Measurements from ENCODE around the gene IGDCC3.
A peak's percentile ranks its signal among the peaks of the same experiment; 100 is the strongest.

Gene IGDCC3

DNA sequence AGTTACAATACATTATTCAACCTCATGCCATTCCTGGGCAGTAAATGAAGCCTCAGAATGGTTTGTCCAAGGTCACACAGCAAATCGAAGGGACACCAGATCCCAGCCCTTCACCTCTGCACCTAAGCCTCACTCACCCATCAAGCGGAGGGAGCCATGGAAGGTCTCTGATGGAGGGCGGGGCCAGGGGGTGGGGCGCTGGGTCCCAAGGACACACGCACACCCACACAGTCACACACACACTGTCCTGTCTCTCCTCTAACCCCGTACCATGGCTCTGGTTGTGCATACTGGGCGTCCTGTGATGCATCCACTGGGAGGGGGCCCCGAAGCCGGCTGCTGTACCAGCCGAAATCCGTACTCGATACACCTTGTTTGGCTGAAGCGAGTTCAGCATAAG is 15.3 kb upstream of the IGDCC3 start:
- Histone ChIP-seq H3K4me1 (ENCODE audit: control insufficient read depth, insufficient read depth, low read length) (no peaks in the 10 kb centered on the region), H3K9ac (ENCODE audit: low read length) (no peak overlapping the region), H3K9me3 (ENCODE audit: control insufficient read depth, low read length) (no peaks in the 10 kb centered on the region), H3K36me3 (ENCODE audit: control insufficient read depth, insufficient read depth, low read length) (no peaks in the 10 kb centered on the region), H3K4me3 (ENCODE audit: low read length) (no peak overlapping the region), H3K27me3 (ENCODE audit: control insufficient read depth, insufficient read depth, low read length) (peaks cover 56% of the 10 kb centered on the region)

DNA sequence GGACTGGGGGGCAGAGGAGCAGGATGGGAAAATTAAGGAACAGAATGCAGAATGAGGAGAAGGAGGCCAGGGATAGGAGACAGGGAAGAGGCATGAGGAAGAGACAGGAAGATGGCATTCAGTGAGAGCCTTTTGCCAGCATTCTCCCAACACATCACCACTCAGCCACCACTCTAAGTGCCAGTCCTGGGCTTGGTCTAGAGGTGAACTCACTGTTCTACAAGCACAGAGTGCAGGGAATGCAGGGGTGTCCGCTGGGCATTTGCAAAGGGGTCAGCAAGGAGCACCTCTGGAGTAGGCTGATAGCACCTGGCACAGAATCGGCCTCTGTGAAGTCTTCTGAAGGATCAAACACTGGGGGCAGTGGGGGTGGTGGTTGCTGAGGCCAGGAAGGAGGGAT is 14.6 kb upstream of the IGDCC3 start:
- H3K4me1 ChIP-seq (ENCODE audit: control insufficient read depth, insufficient read depth, low read length): no peaks in the 10 kb centered on the region
- H3K27me3 ChIP-seq (ENCODE audit: control insufficient read depth, insufficient read depth, low read length): peaks cover 56% of the 10 kb centered on the region
- no peak overlapping the region for H3K4me3 ChIP-seq (ENCODE audit: low read length)
- H3K9me3 ChIP-seq (ENCODE audit: control insufficient read depth, low read length): no peaks in the 10 kb centered on the region
- H3K36me3 ChIP-seq (ENCODE audit: control insufficient read depth, insufficient read depth, low read length): no peaks in the 10 kb centered on the region
- H3K9ac ChIP-seq (ENCODE audit: low read length): no peak overlapping the region

DNA sequence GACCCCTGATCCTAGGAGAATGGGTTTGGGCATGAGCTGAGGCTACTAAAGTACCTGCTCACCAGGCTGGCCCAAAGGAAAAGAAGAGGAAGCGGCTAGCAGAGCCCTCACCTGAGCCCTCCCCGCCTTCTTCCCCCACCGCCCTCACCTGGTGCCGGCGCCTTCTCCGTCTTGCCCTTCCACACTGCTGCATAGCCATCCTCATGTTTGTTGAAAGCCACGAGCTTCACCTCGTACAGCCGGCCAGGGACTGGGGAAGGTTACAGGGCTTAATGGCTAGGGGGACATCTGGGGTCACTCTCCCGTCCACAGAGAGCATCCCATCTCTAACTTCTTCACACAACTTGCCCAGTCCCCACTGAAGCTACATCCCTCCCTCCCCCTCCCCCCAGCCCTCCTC is 13.9 kb upstream of the IGDCC3 start:
- Histone ChIP-seq H3K27me3 (ENCODE audit: control insufficient read depth, insufficient read depth, low read length) (peaks cover 50% of the 10 kb centered on the region), H3K9ac (ENCODE audit: low read length) (no peak overlapping the region), H3K4me3 (ENCODE audit: low read length) (no peak overlapping the region), H3K4me1 (ENCODE audit: control insufficient read depth, insufficient read depth, low read length) (no peaks in the 10 kb centered on the region), H3K9me3 (ENCODE audit: control insufficient read depth, low read length) (no peaks in the 10 kb centered on the region), H3K36me3 (ENCODE audit: control insufficient read depth, insufficient read depth, low read length) (no peaks in the 10 kb centered on the region)

GRCh38 chr15:65390447-65390846 is 12.6 kb upstream of the IGDCC3 start:
- Histone ChIP-seq H3K27me3 (ENCODE audit: control insufficient read depth, insufficient read depth, low read length) (peaks cover 42% of the 10 kb centered on the region), H3K36me3 (ENCODE audit: control insufficient read depth, insufficient read depth, low read length) (no peaks in the 10 kb centered on the region), H3K4me1 (ENCODE audit: control insufficient read depth, insufficient read depth, low read length) (peaks cover 4% of the 10 kb centered on the region), H3K4me3 (ENCODE audit: low read length) (no peak overlapping the region), H3K9ac (ENCODE audit: low read length) (no peak overlapping the region), H3K9me3 (ENCODE audit: control insufficient read depth, low read length) (no peaks in the 10 kb centered on the region)

GRCh38 chr15:65389226-65389625 is 11.4 kb upstream of the IGDCC3 start:
- Histone ChIP-seq H3K9ac (ENCODE audit: low read length) (no peak overlapping the region), H3K36me3 (ENCODE audit: control insufficient read depth, insufficient read depth, low read length) (no peaks in the 10 kb centered on the region), H3K27me3 (ENCODE audit: control insufficient read depth, insufficient read depth, low read length) (peaks cover 40% of the 10 kb centered on the region), H3K4me3 (ENCODE audit: low read length) (no peak overlapping the region), H3K9me3 (ENCODE audit: control insufficient read depth, low read length) (no peaks in the 10 kb centered on the region), H3K4me1 (ENCODE audit: control insufficient read depth, insufficient read depth, low read length) (peaks cover 13% of the 10 kb centered on the region)

- Histone ChIP-seq H3K4me1 (ENCODE audit: control insufficient read depth, insufficient read depth, low read length) (peaks cover 13% of the 10 kb centered on the region), H3K4me3 (ENCODE audit: low read length) (no peak overlapping the region), H3K27me3 (ENCODE audit: control insufficient read depth, insufficient read depth, low read length) (peaks cover 39% of the 10 kb centered on the region), H3K36me3 (ENCODE audit: control insufficient read depth, insufficient read depth, low read length) (no peaks in the 10 kb centered on the region), H3K9me3 (ENCODE audit: control insufficient read depth, low read length) (no peaks in the 10 kb centered on the region), H3K9ac (ENCODE audit: low read length) (no peak overlapping the region)
These were observed 10.7 kb upstream of the IGDCC3 start for GRCh38 chr15:65388306-65389080.

DNA sequence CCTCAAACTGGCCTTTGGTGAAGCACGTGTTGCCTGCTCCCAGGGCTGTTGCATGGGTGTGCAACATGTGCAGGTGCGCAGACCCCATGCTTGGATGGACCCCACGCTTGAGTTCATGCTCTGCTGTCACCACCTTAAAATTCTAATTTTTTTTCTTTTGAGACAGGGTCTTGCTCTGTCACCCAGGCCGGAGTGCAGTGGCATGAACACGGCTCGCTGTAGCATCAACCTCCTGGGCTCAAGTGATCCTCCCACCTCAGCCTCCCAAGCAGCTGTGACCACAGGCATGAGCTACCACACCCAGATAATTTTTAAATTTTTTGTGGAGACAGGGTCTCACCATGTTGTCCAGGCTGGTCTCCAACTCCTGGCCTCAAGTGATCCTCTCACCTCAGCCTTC is 9.1 kb upstream of the IGDCC3 start:
- Histone ChIP-seq H3K4me3 (ENCODE audit: low read length) (no peak overlapping the region), H3K9ac (ENCODE audit: low read length) (no peak overlapping the region), H3K9me3 (ENCODE audit: control insufficient read depth, low read length) (no peaks in the 10 kb centered on the region), H3K4me1 (ENCODE audit: control insufficient read depth, insufficient read depth, low read length) (peaks cover 13% of the 10 kb centered on the region), H3K36me3 (ENCODE audit: control insufficient read depth, insufficient read depth, low read length) (no peaks in the 10 kb centered on the region), H3K27me3 (ENCODE audit: control insufficient read depth, insufficient read depth, low read length) (peaks cover 34% of the 10 kb centered on the region)

GRCh38 chr15:65386376-65386775 is 8.6 kb upstream of the IGDCC3 start:
- Histone ChIP-seq H3K27me3 (ENCODE audit: control insufficient read depth, insufficient read depth, low read length) (peaks cover 29% of the 10 kb centered on the region), H3K9ac (ENCODE audit: low read length) (no peak overlapping the region)

GRCh38 chr15:65385870-65386258 is 8.1 kb upstream of the IGDCC3 start:
- H3K27me3 ChIP-seq (ENCODE audit: control insufficient read depth, insufficient read depth, low read length): peaks cover 28% of the 10 kb centered on the region
- H3K9ac ChIP-seq (ENCODE audit: low read length): no peak overlapping the region
- H3K4me1 ChIP-seq (ENCODE audit: control insufficient read depth, insufficient read depth, low read length): peaks cover 13% of the 10 kb centered on the region
- no peaks in the 10 kb centered on the region for H3K36me3 ChIP-seq (ENCODE audit: control insufficient read depth, insufficient read depth, low read length)
- H3K9me3 ChIP-seq (ENCODE audit: control insufficient read depth, low read length): no peaks in the 10 kb centered on the region
- H3K4me3 ChIP-seq (ENCODE audit: low read length): no peak overlapping the region

More at GRCh38 chr15:65386376-65386775, 8.6 kb upstream of the IGDCC3 start:
- Histone ChIP-seq H3K9me3 (ENCODE audit: control insufficient read depth, low read length) (no peaks in the 10 kb centered on the region), H3K4me3 (ENCODE audit: low read length) (no peak overlapping the region), H3K36me3 (ENCODE audit: control insufficient read depth, insufficient read depth, low read length) (no peaks in the 10 kb centered on the region), H3K4me1 (ENCODE audit: control insufficient read depth, insufficient read depth, low read length) (peaks cover 13% of the 10 kb centered on the region)

- Histone ChIP-seq H3K9ac (ENCODE audit: low read length) (no peak overlapping the region), H3K36me3 (ENCODE audit: control insufficient read depth, insufficient read depth, low read length) (no peaks in the 10 kb centered on the region), H3K4me3 (ENCODE audit: low read length) (peak overlapping the region; percentile 50)
These were observed 7.4 kb upstream of the IGDCC3 start for GRCh38 chr15:65384895-65385869.

DNA sequence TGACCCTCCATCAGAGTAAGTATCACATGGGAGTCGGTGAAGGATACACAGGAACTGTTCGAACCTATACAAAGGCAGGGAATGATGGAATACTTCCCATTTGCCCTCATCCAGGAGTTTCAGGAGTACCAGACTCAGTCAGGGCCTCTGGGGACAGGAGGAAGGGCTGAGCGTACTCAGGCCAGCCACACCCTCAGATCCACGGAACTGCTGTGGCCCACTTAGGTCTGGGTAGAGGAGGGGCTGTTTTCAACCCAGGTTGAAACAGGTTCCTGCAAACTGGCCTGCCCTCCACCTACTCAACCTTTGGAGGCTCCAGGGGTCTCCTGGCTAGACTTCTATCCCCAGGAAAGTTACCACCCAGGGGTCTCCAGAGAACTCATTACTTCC is 6.7 kb upstream of the IGDCC3 start:
- peaks cover 13% of the 10 kb centered on the region for H3K4me1 ChIP-seq (ENCODE audit: control insufficient read depth, insufficient read depth, low read length)
- no peak overlapping the region for H3K9ac ChIP-seq (ENCODE audit: low read length)
- no peaks in the 10 kb centered on the region for H3K9me3 ChIP-seq (ENCODE audit: control insufficient read depth, low read length)
- no peaks in the 10 kb centered on the region for H3K36me3 ChIP-seq (ENCODE audit: control insufficient read depth, insufficient read depth, low read length)
- H3K27me3 ChIP-seq (ENCODE audit: control insufficient read depth, insufficient read depth, low read length): peaks cover 36% of the 10 kb centered on the region
- no peak overlapping the region for H3K4me3 ChIP-seq (ENCODE audit: low read length)

More at GRCh38 chr15:65384895-65385869, 7.4 kb upstream of the IGDCC3 start:
- Histone ChIP-seq H3K27me3 (ENCODE audit: control insufficient read depth, insufficient read depth, low read length) (peaks cover 29% of the 10 kb centered on the region), H3K9me3 (ENCODE audit: control insufficient read depth, low read length) (no peaks in the 10 kb centered on the region), H3K4me1 (ENCODE audit: control insufficient read depth, insufficient read depth, low read length) (peaks cover 13% of the 10 kb centered on the region)

GRCh38 chr15:65383991-65384390 is 6.2 kb upstream of the IGDCC3 start:
- H3K27me3 ChIP-seq (ENCODE audit: control insufficient read depth, insufficient read depth, low read length): peaks cover 38% of the 10 kb centered on the region

More at GRCh38 chr15:65383991-65384390, 6.2 kb upstream of the IGDCC3 start:
- H3K4me1 ChIP-seq (ENCODE audit: control insufficient read depth, insufficient read depth, low read length): peaks cover 13% of the 10 kb centered on the region
- no peak overlapping the region for H3K9ac ChIP-seq (ENCODE audit: low read length)
- H3K4me3 ChIP-seq (ENCODE audit: low read length): no peak overlapping the region
- H3K9me3 ChIP-seq (ENCODE audit: control insufficient read depth, low read length): no peaks in the 10 kb centered on the region
- no peaks in the 10 kb centered on the region for H3K36me3 ChIP-seq (ENCODE audit: control insufficient read depth, insufficient read depth, low read length)
